NOMO-1 treated with DMSO at 0.1 percent for 48 hours (cell line): ENCODE measurements around the gene BTBD17.

Experiments used
- DNase-seq: peaks from one replicate; lab custom pipeline; 2025; ENCODE audit not compliant: unreplicated experiment; lab: John Stamatoyannopoulos, UW

The BTBD17 gene

DNA sequence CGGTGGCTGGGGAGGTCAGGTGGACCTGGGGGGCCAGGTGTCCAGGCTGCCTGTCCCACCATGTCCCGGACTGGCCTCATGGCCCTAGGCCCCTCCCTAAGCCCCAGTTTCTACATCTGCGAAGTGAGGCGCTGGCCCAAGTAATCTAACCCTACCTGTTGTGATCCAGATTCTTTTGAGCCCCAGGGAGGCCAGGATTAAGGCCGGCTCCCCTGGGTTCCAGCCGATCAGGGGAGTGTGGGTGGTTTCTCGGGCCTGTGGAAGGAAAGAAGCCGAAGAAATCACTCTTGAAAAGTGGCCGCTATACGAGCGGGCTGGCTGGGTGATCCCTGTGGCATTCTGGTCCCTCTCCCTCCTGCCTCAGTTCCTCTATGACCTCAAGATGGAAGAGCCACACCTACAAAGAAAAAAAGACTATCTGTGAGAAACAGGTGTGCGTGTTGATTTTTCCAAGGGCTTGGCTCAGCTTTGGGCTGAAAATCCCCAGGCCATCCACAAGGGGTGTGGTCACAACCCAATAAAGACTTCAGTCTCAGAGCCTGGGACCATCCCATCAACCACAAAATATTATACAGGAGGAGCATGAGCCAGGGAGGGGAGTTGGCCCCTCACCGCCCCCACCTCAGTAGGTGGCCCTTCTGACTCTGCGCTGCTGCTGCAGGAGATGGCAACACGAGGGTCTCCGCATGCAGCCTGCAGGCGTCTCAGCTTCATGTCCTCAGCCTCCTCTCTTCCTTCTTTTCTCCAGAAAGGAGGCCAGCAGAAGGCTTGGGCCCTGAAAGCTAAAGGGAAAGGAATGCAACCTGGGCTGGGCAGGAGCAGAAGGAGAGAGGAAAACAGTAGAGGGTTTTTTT, 25.9 kb upstream of the BTBD17 start:
- DNase-seq = no peak

GRCh38 chr17:74386386-74386785, 24.7 kb upstream of the BTBD17 start:
- DNase-seq = no peak

GRCh38 chr17:74385201-74385600, 23.5 kb upstream of the BTBD17 start:
- DNase-seq = no peak

GRCh38 chr17:74383141-74383540, 21.5 kb upstream of the BTBD17 start:
- DNase-seq = no peak

GRCh38 chr17:74380959-74381808, 19.5 kb upstream of the BTBD17 start:
- no peak for DNase-seq

GRCh38 chr17:74380086-74380958, 18.7 kb upstream of the BTBD17 start:
- no peak for DNase-seq

DNA sequence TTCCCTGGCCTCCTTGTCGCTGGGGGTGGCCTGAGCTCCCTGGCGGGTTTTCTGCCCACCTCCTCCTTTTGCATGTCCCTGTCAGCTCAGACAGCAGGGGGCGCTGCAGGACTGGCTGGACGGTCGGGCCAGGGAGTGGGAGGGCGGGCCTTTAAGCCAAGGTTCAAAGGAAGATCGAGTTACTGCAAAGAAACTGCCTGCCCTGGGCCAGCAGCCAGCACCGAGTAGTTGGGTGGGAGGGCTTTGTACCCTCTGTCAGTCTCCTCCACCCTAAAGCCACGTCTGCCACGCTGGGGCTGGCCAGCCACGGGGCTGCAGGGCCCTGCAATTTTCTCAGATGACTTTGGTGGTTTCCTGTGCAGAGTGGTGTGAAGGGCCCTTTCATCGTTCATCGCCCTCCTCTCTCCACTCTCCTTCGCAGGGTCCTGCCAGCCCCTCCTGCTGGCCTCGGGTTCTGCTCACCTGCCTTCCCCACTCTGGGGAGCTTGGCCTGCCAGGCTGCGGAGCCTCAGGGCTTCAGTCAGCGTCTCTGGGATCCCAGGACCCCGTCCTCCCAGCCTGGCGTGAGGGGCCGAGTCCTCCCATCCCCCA, 17.9 kb upstream of the BTBD17 start:
- DNase-seq = peak; percentile 81

- DNase-seq = no peak
Observed at GRCh38 chr17:74374858-74375257, 13.2 kb upstream of the BTBD17 start.

GRCh38 chr17:74373838-74374606, 12.4 kb upstream of the BTBD17 start:
- no peak for DNase-seq

DNA sequence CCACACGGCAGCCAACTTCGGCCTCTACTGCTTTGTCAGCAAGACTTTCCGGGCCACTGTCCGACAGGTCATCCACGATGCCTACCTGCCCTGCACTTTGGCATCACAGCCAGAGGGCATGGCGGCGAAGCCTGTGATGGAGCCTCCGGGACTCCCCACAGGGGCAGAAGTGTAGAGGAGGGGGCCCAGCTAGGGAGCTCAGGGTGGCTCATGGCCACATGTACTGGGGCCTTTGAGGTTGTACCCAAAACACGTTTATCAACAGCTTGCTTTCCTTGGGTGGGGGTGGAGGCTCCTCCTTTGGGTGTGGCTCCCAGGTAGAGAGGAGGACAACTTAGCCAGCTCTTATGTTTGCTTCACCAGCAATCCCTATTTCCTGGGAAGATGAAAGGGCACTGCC, 10.8 kb upstream of the BTBD17 start:
- DNase-seq = no peak

- DNase-seq = no peak
Observed at GRCh38 chr17:74371653-74372147, 10.0 kb upstream of the BTBD17 start.

GRCh38 chr17:74369665-74370490, 8.2 kb upstream of the BTBD17 start:
- DNase-seq = no peak

DNA sequence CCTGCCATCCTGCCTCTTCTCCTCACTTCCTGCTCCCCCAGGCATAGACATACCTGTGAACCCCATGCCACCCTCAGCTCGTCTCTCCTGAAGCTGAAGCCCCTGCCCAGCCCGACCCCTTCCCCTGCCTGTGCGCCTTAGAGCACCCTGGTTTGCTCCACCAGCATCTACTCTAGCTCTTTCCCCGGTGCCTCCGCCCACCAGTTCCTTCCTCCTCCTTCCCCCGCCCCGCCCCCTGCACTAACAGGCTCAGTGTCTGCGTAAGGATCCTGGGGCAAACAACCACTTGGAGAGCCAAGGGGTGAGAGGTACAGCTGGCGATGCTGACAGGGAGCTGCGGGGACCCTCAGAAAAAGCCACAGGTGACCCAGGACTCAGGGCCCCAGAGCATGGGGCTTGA, 7.6 kb upstream of the BTBD17 start:
- peak; percentile 49 for DNase-seq

DNA sequence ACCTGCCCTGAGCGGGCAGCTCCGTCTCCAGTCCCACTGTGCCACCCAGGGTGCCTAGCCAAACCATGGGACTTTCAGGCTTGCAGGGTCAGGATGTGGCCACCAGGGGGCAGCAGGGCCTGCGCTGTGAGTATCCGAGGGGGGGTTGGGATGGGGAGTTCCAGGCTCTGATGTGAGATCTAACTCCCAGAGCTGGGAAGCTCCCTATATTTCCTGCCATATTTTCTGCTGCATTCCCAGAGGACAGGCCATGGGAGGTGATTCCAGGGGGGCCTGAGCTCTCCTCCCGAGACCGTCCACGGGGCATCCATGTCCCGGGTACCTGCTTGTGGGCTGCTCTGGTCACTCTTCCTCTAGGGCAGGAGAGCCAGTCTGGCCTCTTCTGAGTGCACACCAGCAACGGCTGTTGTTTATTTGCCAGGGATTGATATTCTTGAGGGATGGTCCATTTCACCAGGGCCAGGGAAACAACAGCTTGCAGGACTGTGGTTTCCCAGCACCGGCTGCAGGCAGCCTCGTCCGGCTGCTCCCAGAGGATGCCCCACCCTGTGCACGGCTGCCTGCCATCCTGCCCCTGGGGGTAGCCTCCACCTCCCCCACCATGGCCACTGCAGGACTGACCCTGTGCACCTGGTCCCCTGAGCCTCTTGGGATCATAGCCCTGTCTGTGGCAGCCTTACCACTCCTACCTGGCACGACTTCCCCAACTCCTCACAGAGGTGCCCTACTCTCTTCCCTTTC, 6.8 kb upstream of the BTBD17 start:
- no peak for DNase-seq

GRCh38 chr17:74367206-74367605, 5.5 kb upstream of the BTBD17 start, which contains the start of gene GPR142:
TSS of gene GPR142 (plus strand) at chr17:74367506. CDS start at chr17:74369541, 2,035 bp downstream.
- DNase-seq = no peak

DNA sequence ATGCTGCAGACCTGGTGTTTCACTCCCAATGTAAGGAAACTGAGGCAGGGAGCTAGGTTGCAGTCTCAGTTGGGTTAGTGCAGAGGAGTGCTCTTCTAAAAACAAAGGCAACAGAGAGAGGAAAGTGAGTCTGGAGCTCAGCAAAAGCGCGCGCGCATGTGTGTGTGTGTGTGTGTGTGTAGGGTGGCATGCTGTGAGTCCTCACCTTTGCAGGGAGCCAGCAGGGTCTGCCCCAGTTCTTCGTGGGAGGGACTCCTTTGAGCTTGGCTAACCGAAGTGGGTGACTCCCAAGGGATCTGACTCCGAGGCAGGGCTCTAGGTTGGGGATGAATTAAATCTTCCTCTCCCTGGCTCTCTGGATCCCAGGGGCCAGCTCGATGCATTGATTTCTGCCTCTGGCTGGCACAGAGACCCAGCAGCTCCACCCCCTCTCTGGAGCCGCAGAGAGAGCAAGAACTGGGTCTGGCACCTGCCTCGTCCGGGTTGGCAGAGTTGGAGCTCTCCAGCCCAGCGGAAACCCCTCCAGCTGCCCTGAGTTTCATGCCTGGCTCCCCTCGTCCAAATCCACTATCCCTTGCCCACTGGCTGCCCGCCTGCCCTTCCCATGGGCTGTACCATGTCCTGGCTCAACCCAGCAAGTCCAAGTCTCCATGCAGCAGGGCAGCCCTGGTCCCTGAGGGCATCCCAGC, 1.3 kb upstream of the BTBD17 start:
- DNase-seq = no peak

- no peak for DNase-seq
Observed at GRCh38 chr17:74362069-74362405, 369 bp upstream of the BTBD17 start.

- DNase-seq = no peak
Observed at GRCh38 chr17:74360899-74361229, 804 bp downstream of the BTBD17 start.
